ENCODE results near the gene KCNJ9.
"Not testable (repeated sequence)": the region's sequence is repeated elsewhere in the genome, so short reads cannot be mapped to it uniquely, and the experiment has no call there.

Gene KCNJ9

GRCh38 chr1:160114085-160114484 lies 32.7 kb downstream of the KCNJ9 start:
- no peaks in the 10 kb centered on the region for H3K4me1 Mint-ChIP-seq
- H3K9me3 Mint-ChIP-seq = no peaks in the 10 kb centered on the region
- ATAC-seq (ENCODE audit: low read depth) (no peak), DNase-seq (ENCODE audit: low spot score in 2 of 2) (no peak)
- no peak overlapping the region for H3K27ac Mint-ChIP-seq
- peaks cover 19% of the 10 kb centered on the region for H3K27me3 Mint-ChIP-seq
- no peak overlapping the region for H3K4me3 Mint-ChIP-seq
- H3K36me3 Mint-ChIP-seq = no peaks in the 10 kb centered on the region

GRCh38 chr1:160115545-160116282 lies 34.4 kb downstream of the KCNJ9 start, which contains the start of gene ATP1A2:
ATP1A2 (plus strand) TSS chr1:160115759; CDS start chr1:160115862, 103 bp downstream.
- ATAC-seq (ENCODE audit: low read depth) (no peak), DNase-seq (ENCODE audit: low spot score in 2 of 2) (no peak)
- H3K9me3 Mint-ChIP-seq = no peaks in the 10 kb centered on the region
- no peak within 1 kb of the TSS for H3K27ac Mint-ChIP-seq
- H3K4me3 Mint-ChIP-seq = no peak within 1 kb of the TSS
- no peaks in the 10 kb centered on the region for H3K36me3 Mint-ChIP-seq
- no peaks in the 10 kb centered on the region for H3K4me1 Mint-ChIP-seq
- H3K27me3 Mint-ChIP-seq = peaks cover 21% of the 10 kb centered on the region

GRCh38 chr1:160116283-160117147 lies 35.2 kb downstream of the KCNJ9 start:
- no peaks in the 10 kb centered on the region for H3K9me3 Mint-ChIP-seq
- ATAC-seq (ENCODE audit: low read depth) (no peak), DNase-seq (ENCODE audit: low spot score in 2 of 2) (no peak)
- no peaks in the 10 kb centered on the region for H3K4me1 Mint-ChIP-seq
- H3K27me3 Mint-ChIP-seq = peaks cover 21% of the 10 kb centered on the region
- H3K36me3 Mint-ChIP-seq = no peaks in the 10 kb centered on the region
- no peak overlapping the region for H3K27ac Mint-ChIP-seq
- no peak overlapping the region for H3K4me3 Mint-ChIP-seq

- Mint-ChIP-seq H3K27ac (no peak overlapping the region), H3K9me3 (no peaks in the 10 kb centered on the region), H3K36me3 (no peaks in the 10 kb centered on the region), H3K4me1 (no peaks in the 10 kb centered on the region), H3K27me3 (peaks cover 20% of the 10 kb centered on the region), H3K4me3 (no peak overlapping the region)
- no peak for DNase-seq (ENCODE audit: low spot score in 2 of 2)
- no peak for ATAC-seq (ENCODE audit: low read depth)
These were observed 36.0 kb downstream of the KCNJ9 start for GRCh38 chr1:160117300-160117699.

- Mint-ChIP-seq H3K27me3 (peaks cover 18% of the 10 kb centered on the region), H3K27ac (no peak overlapping the region), H3K4me1 (no peaks in the 10 kb centered on the region), H3K36me3 (no peaks in the 10 kb centered on the region), H3K9me3 (no peaks in the 10 kb centered on the region), H3K4me3 (no peak overlapping the region)
- ATAC-seq (ENCODE audit: low read depth) (no peak), DNase-seq (ENCODE audit: low spot score in 2 of 2) (no peak)
These were observed 36.4 kb downstream of the KCNJ9 start for GRCh38 chr1:160117709-160118183.

GRCh38 chr1:160118928-160119327 lies 37.6 kb downstream of the KCNJ9 start:
- Mint-ChIP-seq H3K27me3 (peaks cover 15% of the 10 kb centered on the region), H3K4me3 (no peak overlapping the region), H3K27ac (no peak overlapping the region), H3K9me3 (no peaks in the 10 kb centered on the region), H3K36me3 (no peaks in the 10 kb centered on the region), H3K4me1 (no peaks in the 10 kb centered on the region)
- DNase-seq (ENCODE audit: low spot score in 2 of 2) = no peak
- ATAC-seq (ENCODE audit: low read depth) = no peak

GRCh38 chr1:160120797-160121196 lies 39.5 kb downstream of the KCNJ9 start:
- Mint-ChIP-seq H3K4me1 (no peaks in the 10 kb centered on the region), H3K27ac (no peak overlapping the region), H3K9me3 (no peaks in the 10 kb centered on the region), H3K36me3 (no peaks in the 10 kb centered on the region), H3K27me3 (peaks cover 12% of the 10 kb centered on the region), H3K4me3 (no peak overlapping the region)
- DNase-seq (ENCODE audit: low spot score in 2 of 2) (no peak), ATAC-seq (ENCODE audit: low read depth) (no peak)

- Mint-ChIP-seq H3K27me3 (peaks cover 9% of the 10 kb centered on the region), H3K27ac (no peak overlapping the region), H3K9me3 (no peaks in the 10 kb centered on the region), H3K36me3 (no peaks in the 10 kb centered on the region), H3K4me1 (no peaks in the 10 kb centered on the region), H3K4me3 (no peak overlapping the region)
- no peak for ATAC-seq (ENCODE audit: low read depth)
- DNase-seq (ENCODE audit: low spot score in 2 of 2) = no peak
These were observed 40.0 kb downstream of the KCNJ9 start for GRCh38 chr1:160121388-160121787.

GRCh38 chr1:160122978-160123495 lies 41.7 kb downstream of the KCNJ9 start:
- no peaks in the 10 kb centered on the region for H3K9me3 Mint-ChIP-seq
- H3K27me3 Mint-ChIP-seq = peaks cover 3% of the 10 kb centered on the region
- H3K36me3 Mint-ChIP-seq = no peaks in the 10 kb centered on the region
- H3K4me1 Mint-ChIP-seq = no peaks in the 10 kb centered on the region
- ATAC-seq (ENCODE audit: low read depth) = no peak
- H3K27ac Mint-ChIP-seq = no peak overlapping the region
- no peak overlapping the region for H3K4me3 Mint-ChIP-seq
- no peak for DNase-seq (ENCODE audit: low spot score in 2 of 2)

GRCh38 chr1:160123726-160124125 lies 42.4 kb downstream of the KCNJ9 start:
- DNase-seq (ENCODE audit: low spot score in 2 of 2) (no peak), ATAC-seq (ENCODE audit: low read depth) (no peak)
- Mint-ChIP-seq H3K4me1 (no peaks in the 10 kb centered on the region), H3K27me3 (peaks cover 5% of the 10 kb centered on the region), H3K4me3 (no peak overlapping the region), H3K9me3 (no peaks in the 10 kb centered on the region), H3K27ac (no peak overlapping the region), H3K36me3 (no peaks in the 10 kb centered on the region)

- DNase-seq (ENCODE audit: low spot score in 2 of 2) (no peak), ATAC-seq (ENCODE audit: low read depth) (no peak)
- H3K9me3 Mint-ChIP-seq = no peaks in the 10 kb centered on the region
These were observed 43.6 kb downstream of the KCNJ9 start for GRCh38 chr1:160124705-160125478.

GRCh38 chr1:160125746-160126145 lies 44.4 kb downstream of the KCNJ9 start:
- no peak for DNase-seq (ENCODE audit: low spot score in 2 of 2)
- Mint-ChIP-seq H3K4me1 (no peaks in the 10 kb centered on the region), H3K9me3 (no peaks in the 10 kb centered on the region)

More at GRCh38 chr1:160124705-160125478, 43.6 kb downstream of the KCNJ9 start:
- H3K4me3 Mint-ChIP-seq = no peak overlapping the region
- H3K27me3 Mint-ChIP-seq = peaks cover 8% of the 10 kb centered on the region
- H3K27ac Mint-ChIP-seq = no peak overlapping the region
- H3K4me1 Mint-ChIP-seq = no peaks in the 10 kb centered on the region
- H3K36me3 Mint-ChIP-seq = no peaks in the 10 kb centered on the region

GRCh38 chr1:160126342-160126741 lies 45.0 kb downstream of the KCNJ9 start:
- H3K27ac Mint-ChIP-seq; H3K4me3 Mint-ChIP-seq; H3K36me3 Mint-ChIP-seq; ATAC-seq (ENCODE audit: low read depth); H3K9me3 Mint-ChIP-seq; H3K4me1 Mint-ChIP-seq; DNase-seq (ENCODE audit: low spot score in 2 of 2): not testable (repeated sequence)
- peaks cover 10% of the 10 kb centered on the region for H3K27me3 Mint-ChIP-seq

More at GRCh38 chr1:160125746-160126145, 44.4 kb downstream of the KCNJ9 start:
- no peak overlapping the region for H3K4me3 Mint-ChIP-seq
- no peak for ATAC-seq (ENCODE audit: low read depth)
- no peaks in the 10 kb centered on the region for H3K36me3 Mint-ChIP-seq
- H3K27me3 Mint-ChIP-seq = peaks cover 8% of the 10 kb centered on the region
- no peak overlapping the region for H3K27ac Mint-ChIP-seq
